ENCODE results near the gene GLS2. TPM values are rescaled to one million over a fixed set of nuclear protein-coding genes. Genes with fewer than 3 reads are reported as not detected.

Gene GLS2
- total RNA-seq, 4 donors from 2014 or later: 0.53 to 1.9 TPM; not detected in 2

DNA sequence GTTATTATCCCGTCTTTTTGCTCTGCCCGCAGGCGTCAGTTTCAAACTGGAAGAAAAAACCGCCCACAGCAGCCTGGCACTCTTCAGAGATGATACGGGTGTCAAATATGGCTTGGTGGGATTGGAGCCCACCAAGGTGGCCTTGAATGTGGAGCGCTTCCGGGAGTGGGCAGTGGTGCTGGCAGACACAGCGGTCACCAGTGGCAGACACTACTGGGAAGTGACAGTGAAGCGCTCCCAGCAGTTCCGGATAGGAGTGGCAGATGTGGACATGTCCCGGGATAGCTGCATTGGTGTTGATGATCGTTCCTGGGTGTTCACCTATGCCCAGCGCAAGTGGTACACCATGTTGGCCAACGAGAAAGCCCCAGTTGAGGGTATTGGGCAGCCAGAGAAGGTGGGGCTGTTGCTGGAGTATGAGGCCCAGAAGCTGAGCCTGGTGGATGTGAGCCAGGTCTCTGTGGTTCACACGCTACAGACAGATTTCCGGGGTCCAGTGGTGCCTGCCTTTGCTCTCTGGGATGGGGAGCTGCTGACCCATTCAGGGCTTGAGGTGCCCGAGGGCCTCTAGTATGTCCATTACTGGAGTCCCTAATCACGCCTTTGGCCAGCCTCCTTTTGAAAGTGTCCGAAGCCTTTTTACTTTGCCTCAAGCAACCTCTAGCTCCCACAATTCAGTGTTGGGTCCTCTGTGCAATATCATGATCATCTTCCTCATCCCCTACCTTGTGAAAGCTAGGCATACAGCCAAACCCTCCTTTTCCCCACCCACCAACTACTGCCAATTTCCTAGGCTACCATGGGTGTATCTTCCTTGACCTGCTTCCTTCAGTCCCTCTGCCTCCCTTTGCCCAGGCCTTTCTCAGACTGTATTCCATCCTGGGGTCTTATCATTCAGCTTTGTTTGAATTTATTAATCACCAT, 18.7 kb downstream of the GLS2 start:
- in situ Hi-C loops (cut with MboI; ENCODE audit: low sequenced_read_pairs in 4 of 4): loop anchor here in 3 of 4 donors (10.0 to 25.0 kb wide), 4 partner anchors 104 to 282 kb away; partner anchors contain the start of genes APOF (in 1 of the 3), SMARCC2 (in 1 of the 3) and STAT2 (in 1 of the 3)
- ATAC-seq: peak; percentile 20 to 36

DNA sequence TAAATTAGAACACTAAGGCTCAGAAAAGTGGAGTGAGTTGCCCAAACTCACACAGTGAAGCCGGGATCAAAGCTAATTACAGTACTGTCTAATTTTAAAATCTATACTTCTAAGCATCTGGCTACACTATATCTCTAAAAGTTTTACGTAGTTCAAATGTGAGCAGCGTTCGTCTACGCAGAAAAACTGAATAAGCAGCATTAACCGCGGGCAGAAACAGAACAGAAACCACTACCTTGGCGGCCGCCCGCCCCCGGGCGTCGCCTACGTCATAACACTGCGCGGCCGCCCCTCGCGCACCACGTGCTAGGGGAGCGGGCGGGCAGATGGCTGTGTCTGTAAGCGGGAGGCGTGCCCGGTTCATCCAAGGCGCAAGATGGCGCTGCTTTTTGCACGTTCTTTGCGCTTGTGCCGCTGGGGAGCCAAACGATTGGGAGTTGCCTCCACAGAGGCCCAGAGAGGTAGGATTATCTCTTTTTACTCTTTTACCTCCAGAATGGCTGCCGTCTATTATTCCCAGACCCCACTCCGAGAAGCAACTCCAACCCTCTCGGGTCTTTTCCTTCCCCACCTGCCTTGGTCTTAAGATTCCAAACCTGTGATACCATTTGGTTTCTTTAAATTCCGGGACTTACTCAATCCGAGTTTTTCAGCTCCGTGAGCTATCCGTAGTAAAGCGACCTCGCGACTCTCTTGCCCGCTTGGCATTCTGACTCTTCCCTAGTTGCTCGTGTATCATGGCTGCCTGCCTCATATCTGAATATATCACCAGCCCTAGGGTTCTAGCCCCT, 19.6 kb downstream of the GLS2 start, which contains the start of gene SPRYD4:
Gene SPRYD4 (plus strand): TSS at position 363 of the 791 bp plus-strand sequence. CDS start 14 bp downstream, at position 377.
- peak; percentile 87 to 91 for DNase-seq

More for the DNA sequence above, 18.7 kb downstream of the GLS2 start:
- Histone ChIP-seq H3K4me3 (peak overlapping the region; percentile 82 to 96 (median 89)), H3K27me3 (no peaks in the 10 kb centered on the region), H3K9me3 (no peaks in the 10 kb centered on the region), H3K27ac (peak overlapping the region; percentile 88 to 94 (median 92)), H3K36me3 (peaks cover 0 to 6% of the 10 kb centered on the region in 2 donors), H3K4me1 (peaks cover 11 to 13% of the 10 kb centered on the region in 2 donors)
- TF ChIP-seq CTCF (IDR thresholded peaks at IDR 0.05 in 4 of 5, conservative IDR thresholded peaks at IDR 0.05 in 1 of 5): no peak
- no peak for TF ChIP-seq POLR2A (IDR thresholded peaks at IDR 0.05)
- intact Hi-C loops (cut with DNase I; ENCODE audit: low total_unique reads): loop anchor here (5.0 to 10.0 kb wide), 3 partner anchors 137 to 244 kb away; partner anchors contain the start of genes CNPY2, NABP2, PAN2 and RNF41
- peak in 1 of 2 donors; percentile 39 for DNase-seq

DNA sequence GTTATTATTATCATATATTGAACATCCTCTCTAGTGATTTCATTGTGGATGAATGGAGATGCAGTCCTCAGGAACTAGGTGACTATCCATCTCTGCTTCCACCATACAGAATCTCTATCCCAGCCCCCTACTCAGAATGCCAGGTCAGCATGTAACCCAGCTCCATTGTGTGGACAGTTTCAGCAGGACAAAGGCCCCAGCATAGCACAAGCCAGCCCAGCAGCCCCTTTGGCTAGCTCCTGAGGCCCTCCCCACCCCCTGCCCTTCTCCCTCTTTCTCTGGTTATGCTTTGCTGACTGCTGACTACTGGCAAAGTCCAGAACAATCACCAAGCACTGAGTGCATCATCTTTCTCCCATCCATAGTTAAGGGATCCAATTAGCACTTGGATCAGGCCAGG, 25.4 kb downstream of the GLS2 start:
- Histone ChIP-seq H3K9me3 (no peaks in the 10 kb centered on the region), H3K4me3 (no peak overlapping the region), H3K36me3 (no peaks in the 10 kb centered on the region), H3K27ac (no peak overlapping the region), H3K4me1 (no peaks in the 10 kb centered on the region), H3K27me3 (no peaks in the 10 kb centered on the region)
- in situ Hi-C loops (cut with MboI; ENCODE audit: low sequenced_read_pairs in 4 of 4) (loop anchor here in 3 of 4 donors (10.0 to 25.0 kb wide), 4 partner anchors 98 to 275 kb away; partner anchors contain the start of genes APOF (in 1 of the 3), SMARCC2 (in 1 of the 3) and STAT2 (in 1 of the 3)), intact Hi-C loops (cut with DNase I; ENCODE audit: low total_unique reads) (loop anchor here (10.0 kb wide), 1 partner anchor 238 kb away; the partner anchor contains the start of genes NABP2 and RNF41)
- TF ChIP-seq POLR2A (IDR thresholded peaks at IDR 0.05) (no peak), CTCF (IDR thresholded peaks at IDR 0.05 in 4 of 5, conservative IDR thresholded peaks at IDR 0.05 in 1 of 5) (no peak)
- ATAC-seq (no peak), DNase-seq (no peak)

More for the DNA sequence above, 19.6 kb downstream of the GLS2 start, which contains the start of gene SPRYD4:
- in situ Hi-C loops (cut with MboI; ENCODE audit: low sequenced_read_pairs in 4 of 4) (loop anchor here in 3 of 4 donors (10.0 to 25.0 kb wide), 4 partner anchors 104 to 281 kb away; partner anchors contain the start of genes APOF (in 1 of the 3), SMARCC2 (in 1 of the 3) and STAT2 (in 1 of the 3)), intact Hi-C loops (cut with DNase I; ENCODE audit: low total_unique reads) (loop anchor here (1.0 to 10.0 kb wide), 4 partner anchors 19 to 244 kb away; partner anchors contain the start of genes CNPY2, NABP2, PAN2 and RNF41)
- peaks cover 0 to 3% of the 10 kb centered on the region in 2 donors for H3K36me3 ChIP-seq
- peak; percentile 91 to 95 for ATAC-seq
- TF ChIP-seq POLR2A (IDR thresholded peaks at IDR 0.05) (peak; percentile 82 to 85), CTCF (IDR thresholded peaks at IDR 0.05 in 4 of 5, conservative IDR thresholded peaks at IDR 0.05 in 1 of 5) (peak in 3 of 5 experiments; percentile 35 to 39 (median 35))
- H3K4me3 ChIP-seq: peak within 1 kb of the TSS; percentile 82 to 96 (median 89)
- H3K27ac ChIP-seq: peak within 1 kb of the TSS; percentile 88 to 94 (median 92)
- H3K4me1 ChIP-seq: peaks cover 11 to 13% of the 10 kb centered on the region in 2 donors
- no peaks in the 10 kb centered on the region for H3K27me3 ChIP-seq
- no peaks in the 10 kb centered on the region for H3K9me3 ChIP-seq

Measured in gastrocnemius medialis (tissue), 4 donors.